ENCODE results near the gene UBB.

DNA sequence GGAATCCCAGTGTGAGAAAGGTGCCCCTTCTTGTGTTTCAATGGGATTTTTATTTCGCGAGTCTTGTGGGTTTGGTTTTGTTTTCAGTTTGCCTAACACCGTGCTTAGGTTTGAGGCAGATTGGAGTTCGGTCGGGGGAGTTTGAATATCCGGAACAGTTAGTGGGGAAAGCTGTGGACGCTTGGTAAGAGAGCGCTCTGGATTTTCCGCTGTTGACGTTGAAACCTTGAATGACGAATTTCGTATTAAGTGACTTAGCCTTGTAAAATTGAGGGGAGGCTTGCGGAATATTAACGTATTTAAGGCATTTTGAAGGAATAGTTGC is 567 bp downstream of the UBB start:
- TF ChIP-seq, protein P1, sequence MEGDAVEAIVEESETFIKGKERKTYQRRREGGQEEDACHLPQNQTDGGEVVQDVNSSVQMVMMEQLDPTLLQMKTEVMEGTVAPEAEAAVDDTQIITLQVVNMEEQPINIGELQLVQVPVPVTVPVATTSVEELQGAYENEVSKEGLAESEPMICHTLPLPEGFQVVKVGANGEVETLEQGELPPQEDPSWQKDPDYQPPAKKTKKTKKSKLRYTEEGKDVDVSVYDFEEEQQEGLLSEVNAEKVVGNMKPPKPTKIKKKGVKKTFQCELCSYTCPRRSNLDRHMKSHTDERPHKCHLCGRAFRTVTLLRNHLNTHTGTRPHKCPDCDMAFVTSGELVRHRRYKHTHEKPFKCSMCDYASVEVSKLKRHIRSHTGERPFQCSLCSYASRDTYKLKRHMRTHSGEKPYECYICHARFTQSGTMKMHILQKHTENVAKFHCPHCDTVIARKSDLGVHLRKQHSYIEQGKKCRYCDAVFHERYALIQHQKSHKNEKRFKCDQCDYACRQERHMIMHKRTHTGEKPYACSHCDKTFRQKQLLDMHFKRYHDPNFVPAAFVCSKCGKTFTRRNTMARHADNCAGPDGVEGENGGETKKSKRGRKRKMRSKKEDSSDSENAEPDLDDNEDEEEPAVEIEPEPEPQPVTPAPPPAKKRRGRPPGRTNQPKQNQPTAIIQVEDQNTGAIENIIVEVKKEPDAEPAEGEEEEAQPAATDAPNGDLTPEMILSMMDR (IDR thresholded peaks at IDR 0.05): no peak
- no peak for TF ChIP-seq POLR2A (IDR thresholded peaks at IDR 0.05)
